ENCODE results near the gene PPM1E. TPM values are rescaled to one million over a fixed set of nuclear protein-coding genes. Genes with fewer than 3 reads are reported as not detected.
"Not testable (repeated sequence)": the region's sequence is repeated elsewhere in the genome, so short reads cannot be mapped to it uniquely, and the experiment has no call there.

Gene PPM1E
- total and polyA plus RNA-seq, 2 of the 4 experiments (the other 2 are of a cell fraction): under 0.01 to 0.05 TPM

GRCh38 chr17:58947824-58948223, 192.2 kb downstream of the PPM1E start:
- CTCF ChIA-PET: no interaction called here
- WGBS, 2 experiments (ENCODE audit: extremely low coverage in 2 of 2, insufficient read length in 1 of 2): no CpG with 5 or more reads among the region's 3 CpGs

GRCh38 chr17:58954358-58954757, 198.7 kb downstream of the PPM1E start:
- H2AFZ ChIP-seq (replicated peaks; ENCODE audit: low read length, poor library complexity); H3K9ac ChIP-seq (ENCODE audit: low read depth, low read length); H3K4me2 ChIP-seq (ENCODE audit: low read depth, low read length); H3K18ac ChIP-seq (ENCODE audit: low read depth, low read length); BruUV-seq (replicated peaks); H2BK120ac ChIP-seq (ENCODE audit: low read depth, low read length); H4K8ac ChIP-seq (ENCODE audit: low read depth in 2 of 2, low read length in 2 of 2); H3K4me3 ChIP-seq (ENCODE audit: insufficient read depth, low read depth, low read length); H3K56ac ChIP-seq (ENCODE audit: extremely low read depth, insufficient read depth, low read length); H2AK9ac ChIP-seq (replicated peaks; ENCODE audit: low read depth, low read length, poor library complexity); H4K5ac ChIP-seq (ENCODE audit: low read depth, low read length); CTCF ChIA-PET; H3K14ac ChIP-seq (replicated peaks; ENCODE audit: low read depth, low read length); H2BK5ac ChIP-seq (ENCODE audit: low read depth, low read length, poor library complexity, severe bottlenecking); H4K91ac ChIP-seq (ENCODE audit: insufficient read depth, low read depth, low read length); POLR2A ChIA-PET (ENCODE audit: unreplicated experiment); DNase-seq; H3K27ac ChIP-seq (ENCODE audit: insufficient read depth, low read length); ATAC-seq (ENCODE audit: low read depth); H2AK5ac ChIP-seq (ENCODE audit: low read depth, low read length); H4K20me1 ChIP-seq (ENCODE audit: insufficient read depth, low read length); dilution Hi-C loops (cut with HindIII; ENCODE audit: low sequenced_read_pairs, unreplicated experiment); H2BK20ac ChIP-seq (ENCODE audit: low read depth, low read length); H3K36me3 ChIP-seq (ENCODE audit: control insufficient read depth, insufficient read depth, low read length); H3K79me1 ChIP-seq (ENCODE audit: low read depth in 1 of 2, low read length in 2 of 2); H3K4me1 ChIP-seq (ENCODE audit: control insufficient read depth, insufficient read depth, low read length); in situ Hi-C loops (cut with MboI; ENCODE audit: low sequenced_read_pairs); H2BK15ac ChIP-seq (ENCODE audit: low read depth, low read length); H3K4ac ChIP-seq (ENCODE audit: low read depth, low read length); H3K27me3 ChIP-seq (ENCODE audit: control insufficient read depth, insufficient read depth, low read length); H3K23ac ChIP-seq (ENCODE audit: low read depth, low read length); intact Hi-C loops (cut with micrococcal nuclease); H3K9me1 ChIP-seq (ENCODE audit: insufficient read depth, low read length): not testable (repeated sequence)
- WGBS, 2 experiments (ENCODE audit: extremely low coverage in 2 of 2, insufficient read length in 1 of 2): no CpG with 5 or more reads among the region's 2 CpGs
- peaks cover 12% of the 10 kb centered on the region for H3K9me3 ChIP-seq (ENCODE audit: control insufficient read depth, insufficient read depth, low read length)

More at GRCh38 chr17:58947824-58948223, 192.2 kb downstream of the PPM1E start:
- Histone ChIP-seq H3K27ac (ENCODE audit: insufficient read depth, low read length) (no peak overlapping the region), H2AFZ (replicated peaks; ENCODE audit: low read length, poor library complexity) (no peak overlapping the region), H4K91ac (ENCODE audit: insufficient read depth, low read depth, low read length) (no peak overlapping the region), H4K8ac (ENCODE audit: low read depth in 2 of 2, low read length in 2 of 2) (no peak overlapping the region), H3K9ac (ENCODE audit: low read depth, low read length) (no peak overlapping the region), H3K9me3 (ENCODE audit: control insufficient read depth, insufficient read depth, low read length) (peaks cover 12% of the 10 kb centered on the region), H3K4me2 (ENCODE audit: low read depth, low read length) (no peak overlapping the region), H3K4ac (ENCODE audit: low read depth, low read length) (no peak overlapping the region), H2BK15ac (ENCODE audit: low read depth, low read length) (no peak overlapping the region), H2BK20ac (ENCODE audit: low read depth, low read length) (no peak overlapping the region), H4K5ac (ENCODE audit: low read depth, low read length) (no peak overlapping the region), H3K4me1 (ENCODE audit: control insufficient read depth, insufficient read depth, low read length) (no peaks in the 10 kb centered on the region), H3K4me3 (ENCODE audit: insufficient read depth, low read depth, low read length) (no peak overlapping the region), H3K56ac (ENCODE audit: extremely low read depth, insufficient read depth, low read length) (no peak overlapping the region), H3K23ac (ENCODE audit: low read depth, low read length) (no peak overlapping the region), H4K20me1 (ENCODE audit: insufficient read depth, low read length) (no peaks in the 10 kb centered on the region), H3K9me1 (ENCODE audit: insufficient read depth, low read length) (no peaks in the 10 kb centered on the region), H2AK9ac (replicated peaks; ENCODE audit: low read depth, low read length, poor library complexity) (no peak overlapping the region), H3K18ac (ENCODE audit: low read depth, low read length) (no peak overlapping the region), H3K27me3 (ENCODE audit: control insufficient read depth, insufficient read depth, low read length) (no peaks in the 10 kb centered on the region), H2BK5ac (ENCODE audit: low read depth, low read length, poor library complexity, severe bottlenecking) (no peak overlapping the region), H3K14ac (replicated peaks; ENCODE audit: low read depth, low read length) (no peak overlapping the region), H2BK120ac (ENCODE audit: low read depth, low read length) (no peak overlapping the region), H3K79me1 (ENCODE audit: low read depth in 1 of 2, low read length in 2 of 2) (no peaks in the 10 kb centered on the region), H2AK5ac (ENCODE audit: low read depth, low read length) (no peak overlapping the region), H3K36me3 (ENCODE audit: control insufficient read depth, insufficient read depth, low read length) (no peaks in the 10 kb centered on the region)
- POLR2A ChIA-PET (ENCODE audit: unreplicated experiment): no interaction called here
- in situ Hi-C loops (cut with MboI; ENCODE audit: low sequenced_read_pairs): no loop called here
- BruUV-seq (replicated peaks): no TSS peak
- ATAC-seq (ENCODE audit: low read depth) (no peak), DNase-seq (no peak)
- intact Hi-C loops (cut with micrococcal nuclease): no loop called here
- TF ChIP-seq NFE2L2 (IDR thresholded peaks at IDR 0.05; ENCODE audit: low read depth, low read length): no peak
- dilution Hi-C loops (cut with HindIII; ENCODE audit: low sequenced_read_pairs, unreplicated experiment): no loop called here

All from IMR-90 (cell line).